ENCODE measurements around the gene GALNT12. TPM values are rescaled to one million over a fixed set of nuclear protein-coding genes. Genes with fewer than 3 reads are reported as not detected.

The GALNT12 gene
- total and polyA plus RNA-seq, 2 experiments from 2014 or later = 14.6 to 23.6 TPM

DNA sequence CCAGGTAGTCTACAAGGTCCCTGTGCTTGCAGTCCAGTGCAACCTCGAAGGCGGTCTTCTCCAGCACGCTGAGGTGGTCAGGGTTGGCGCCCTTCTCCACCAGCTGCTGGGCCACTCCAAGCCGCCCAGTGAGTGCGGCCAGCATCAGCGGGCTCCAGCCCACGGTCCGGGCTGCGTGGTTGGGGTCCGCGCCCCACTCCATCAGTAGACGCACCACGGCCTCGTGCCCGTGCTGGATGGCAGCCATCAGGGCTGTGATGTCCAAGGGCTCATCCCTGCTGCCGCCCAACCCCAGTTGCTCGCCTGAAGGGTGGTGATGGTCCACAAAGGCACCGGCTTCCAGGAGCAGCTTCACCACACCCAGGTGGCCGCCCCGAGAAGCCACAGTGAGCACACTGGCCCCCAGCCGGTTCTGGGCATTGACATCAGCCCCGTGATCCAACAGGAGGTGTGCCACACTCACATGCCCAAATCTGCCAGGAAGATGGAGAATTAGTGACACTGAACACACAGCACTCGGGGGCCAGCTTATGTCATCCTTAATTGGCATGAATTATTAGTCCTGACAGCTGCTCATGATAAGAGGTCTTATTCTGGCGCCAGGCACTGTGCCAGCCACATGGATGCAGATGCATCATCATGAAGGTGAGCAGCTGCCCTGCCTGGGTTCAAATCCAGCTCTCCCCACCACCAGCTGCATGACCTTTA lies 17.2 kb upstream of the GALNT12 start:
- peaks cover 26% of the 10 kb centered on the region; the same call in 1 of the 2 replicates for H3K4me1 ChIP-seq (ENCODE audit: insufficient read depth)
- no peak overlapping the region for H2AFZ ChIP-seq
- no peak overlapping the region for H3K4me3 ChIP-seq
- H3K27me3 ChIP-seq (ENCODE audit: insufficient read depth) = no peaks in the 10 kb centered on the region
- peaks cover 14% of the 10 kb centered on the region; the same call in 1 of the 2 replicates for H3K36me3 ChIP-seq (ENCODE audit: insufficient read depth)
- Mint-ChIP-seq H3K4me3 (no peak overlapping the region), H3K27ac (no peak overlapping the region), H3K9me3 (no peaks in the 10 kb centered on the region; the same call in 2 of the 3 replicates), H3K4me1 (peaks cover 34% of the 10 kb centered on the region), H3K36me3 (ENCODE audit: low read depth) (peaks cover 36% of the 10 kb centered on the region), H3K27me3 (ENCODE audit: insufficient read depth, low read depth, poor library complexity) (peaks cover 7% of the 10 kb centered on the region)
- H3K9me2 ChIP-seq (ENCODE audit: insufficient read depth) = no peaks in the 10 kb centered on the region
- H3F3A ChIP-seq (replicated peaks; ENCODE audit: low read depth) = peaks cover 5% of the 10 kb centered on the region; the same call in 1 of the 2 replicates
- peaks cover 34% of the 10 kb centered on the region for H3K79me2 ChIP-seq (replicated peaks; ENCODE audit: insufficient read depth)
- no peak overlapping the region for H3K27ac ChIP-seq (ENCODE audit: low read depth)
- ATAC-seq (no peak), DNase-seq (ENCODE audit: low spot score) (no peak)
- TF ChIP-seq EZH2phosphoT487 (IDR thresholded peaks at IDR 0.05; ENCODE audit: unreplicated experiment) (no peak), POLR2AphosphoS5 (IDR thresholded peaks at IDR 0.05; ENCODE audit: low read depth) (no peak), EZH2 (IDR thresholded peaks at IDR 0.05; ENCODE audit: low read depth, unreplicated experiment) (no peak), ZNF462 (CRISPR knock-in tag; IDR thresholded peaks at IDR 0.05) (no peak), JUNB (IDR thresholded peaks at IDR 0.05; ENCODE audit: unreplicated experiment) (no peak), ETS1 (IDR thresholded peaks at IDR 0.05) (no peak), ZNF114 (CRISPR knock-in tag; IDR thresholded peaks at IDR 0.05) (no peak), REST (IDR thresholded peaks at IDR 0.05; ENCODE audit: unreplicated experiment) (no peak), NANOG (IDR thresholded peaks at IDR 0.05; ENCODE audit: borderline replicate concordance) (no peak), ZNF331 (CRISPR knock-in tag; IDR thresholded peaks at IDR 0.05; ENCODE audit: low read depth) (no peak), CREB1 (CRISPR knock-in tag; IDR thresholded peaks at IDR 0.05; ENCODE audit: low read depth) (no peak), STAT1 (IDR thresholded peaks at IDR 0.05; ENCODE audit: unreplicated experiment) (no peak)
- TF ChIP-seq, protein P1, sequence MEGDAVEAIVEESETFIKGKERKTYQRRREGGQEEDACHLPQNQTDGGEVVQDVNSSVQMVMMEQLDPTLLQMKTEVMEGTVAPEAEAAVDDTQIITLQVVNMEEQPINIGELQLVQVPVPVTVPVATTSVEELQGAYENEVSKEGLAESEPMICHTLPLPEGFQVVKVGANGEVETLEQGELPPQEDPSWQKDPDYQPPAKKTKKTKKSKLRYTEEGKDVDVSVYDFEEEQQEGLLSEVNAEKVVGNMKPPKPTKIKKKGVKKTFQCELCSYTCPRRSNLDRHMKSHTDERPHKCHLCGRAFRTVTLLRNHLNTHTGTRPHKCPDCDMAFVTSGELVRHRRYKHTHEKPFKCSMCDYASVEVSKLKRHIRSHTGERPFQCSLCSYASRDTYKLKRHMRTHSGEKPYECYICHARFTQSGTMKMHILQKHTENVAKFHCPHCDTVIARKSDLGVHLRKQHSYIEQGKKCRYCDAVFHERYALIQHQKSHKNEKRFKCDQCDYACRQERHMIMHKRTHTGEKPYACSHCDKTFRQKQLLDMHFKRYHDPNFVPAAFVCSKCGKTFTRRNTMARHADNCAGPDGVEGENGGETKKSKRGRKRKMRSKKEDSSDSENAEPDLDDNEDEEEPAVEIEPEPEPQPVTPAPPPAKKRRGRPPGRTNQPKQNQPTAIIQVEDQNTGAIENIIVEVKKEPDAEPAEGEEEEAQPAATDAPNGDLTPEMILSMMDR (conservative IDR thresholded peaks at IDR 0.05; ENCODE audit: low read depth in 2 of 2) = no peak
- H3K4me2 ChIP-seq = no peak overlapping the region
- H4K20me1 ChIP-seq (replicated peaks; ENCODE audit: insufficient read depth) = peaks cover 31% of the 10 kb centered on the region
